Psoas muscle (tissue), 8 donors: ENCODE data around the gene THADA. TPM values are rescaled to one million over a fixed set of nuclear protein-coding genes. Genes with fewer than 3 reads are reported as not detected.
A peak's percentile ranks its signal among the peaks of the same experiment; 100 is the strongest.

ENCODE experiments used
- ATAC-seq, 4 donors: fragments of 200-7000 bp; cut with Tn5 transposase; one replicate each; pipeline ENCODE4 v1.9.1; 2020; ENCODE audit warnings: moderate library complexity in 3 of 4, mild to moderate bottlenecking in 2 of 4
- DNase-seq, 2 donors: peaks; one replicate each; pipeline ENCODE4 v3.0.0-alpha.2; 2020
- H3K27ac ChIP-seq: fragments of 200-600 bp; one replicate; pipeline ENCODE4 v1.8.0; 2022
- H3K27me3 ChIP-seq, 3 donors: fragments of 200-600 bp in 1 of 3; one replicate each; pipeline versions ENCODE4 v1.6.1 to v1.8.0; 2013 to 2022; ENCODE audit warnings: low read length in 2 of 3, mild to moderate bottlenecking in 2 of 3, moderate library complexity in 1 of 3; ENCODE audit not compliant: insufficient read depth in 3 of 3
- H3K36me3 ChIP-seq, 2 donors: fragments of 200-600 bp in 1 of 2; one replicate each; pipeline versions ENCODE4 v1.6.1 to v1.8.0; 2013 to 2022; ENCODE audit warnings: low read depth in 1 of 2, mild to moderate bottlenecking in 1 of 2, moderate library complexity in 1 of 2; ENCODE audit not compliant: insufficient read depth in 1 of 2
- H3K4me1 ChIP-seq: fragments of 200-600 bp; one replicate; pipeline ENCODE4 v1.8.0; 2022
- H3K4me3 ChIP-seq: fragments of 200-600 bp; one replicate; pipeline ENCODE4 v1.8.0; 2022; ENCODE audit warnings: mild to moderate bottlenecking
- H3K9me3 ChIP-seq: fragments of 200-600 bp; one replicate; pipeline ENCODE4 v1.8.0; 2022
- CTCF ChIP-seq: fragments of 200-600 bp; IDR thresholded peaks from one replicate; pipeline ENCODE4 v1.8.0; 2022; ENCODE audit warnings: antibody characterized with exemption
- WGBS, 3 donors: extraction: QIAGEN DNeasy Blood & Tissue Kit; methylation state at CpG; one replicate each; pipeline versions ENCODE4 v1.1.6 to v1.1.7; 2013; 5-methylcytosine and 5-hydroxymethylcytosine counted together
- intact Hi-C, 2 donors: fragments of 100-400 bp; cut with DNase I; formaldehyde crosslinking; loops; one replicate each; pipeline versions ENCODE4 v1.11.0 to v1.14.2; 2022
- polyA plus RNA-seq, 3 donors: library from polyadenylated mRNA; stranded (reverse); fragments of 200-250 nt; gene quantifications; one replicate each; pipeline ENCODE4 v1.2.3, GENCODE V29; 2013
- total RNA-seq, 4 donors: library from RNA; stranded (reverse); fragmentation: NEBNext Ultra II Directional in 2 of 4; extraction: Animal tissue kit (Norgen Biotek cat#: 25700) in 2 of 4; gene quantifications; one replicate each; pipeline versions ENCODE4 v1.2.1 to v1.2.4, GENCODE V29; 2021 to 2023
- donor health status: healthy with polysubstance abuse.
- donor health status: DM: no; HTN: no; CAD: no; lungs with moderate emphysema.
- donor health status: Bipolar disorder and iron deficiency.
- donor health status: healthy.
- donor health status: DM: yes; HTN: yes; CAD: no.
- donor health status: DM: no; HTN: no; CAD: no.
- donor health status: DM: no; HTN: no; CAD: no.
- donor health status: DM: yes; HTN: yes; CAD: no.

THADA gene
- total and polyA plus RNA-seq, 7 donors, result 8.1 to 17.4 (median 11.6) TPM

- no peak for ATAC-seq
- intact Hi-C loops, result loop anchor here in 1 of 2 donors (2.0 to 5.0 kb wide), 2 partner anchors 26 to 43 kb away; no protein-coding TSS in a partner anchor
- Histone ChIP-seq H3K9me3 (no peaks in the 10 kb centered on the region), H3K27ac (peak overlapping the region; percentile 46), H3K36me3 (no peaks in the 10 kb centered on the region), H3K4me1 (peaks cover 37% of the 10 kb centered on the region), H3K27me3 (no peaks in the 10 kb centered on the region), H3K4me3 (no peak overlapping the region)
- DNase-seq, result no peak
- 32 to 55% (median 48%) methylated on average over 4 of the region's 4 CpGs for WGBS, 3 donors
- no peak for TF ChIP-seq CTCF
Observed at GRCh38 chr2:43414586-43415135, 181.2 kb downstream of the THADA start.

GRCh38 chr2:43414033-43414432 lies 181.8 kb downstream of the THADA start:
- WGBS, 3 donors, result 73 to 87% (median 81%) methylated on average over 2 of the region's 2 CpGs

GRCh38 chr2:43412114-43412753 lies 183.6 kb downstream of the THADA start:
- no peaks in the 10 kb centered on the region for H3K36me3 ChIP-seq
- H3K4me3 ChIP-seq, result no peak overlapping the region
- H3K4me1 ChIP-seq, result peaks cover 42% of the 10 kb centered on the region
- peak overlapping the region; percentile 42 for H3K27ac ChIP-seq
- no peaks in the 10 kb centered on the region for H3K9me3 ChIP-seq
- ATAC-seq (peak in 3 of 4 donors; percentile 64 to 82 (median 78)), DNase-seq (no peak)
- WGBS, 3 donors, result 7 to 15% (median 11%) methylated on average over 3 of the region's 3 CpGs
- intact Hi-C loops, result no loop called here
- no peak for TF ChIP-seq CTCF
- no peaks in the 10 kb centered on the region for H3K27me3 ChIP-seq

More at GRCh38 chr2:43414033-43414432, 181.8 kb downstream of the THADA start:
- Histone ChIP-seq H3K4me3 (no peak overlapping the region), H3K4me1 (peaks cover 37% of the 10 kb centered on the region), H3K36me3 (no peaks in the 10 kb centered on the region), H3K27ac (no peak overlapping the region), H3K9me3 (no peaks in the 10 kb centered on the region), H3K27me3 (no peaks in the 10 kb centered on the region)
- ATAC-seq (no peak), DNase-seq (no peak)
- TF ChIP-seq CTCF, result no peak
- intact Hi-C loops, result loop anchor here in 1 of 2 donors (2.0 kb wide), 1 partner anchor 27 kb away; no protein-coding TSS in a partner anchor

GRCh38 chr2:43410055-43410604 lies 185.7 kb downstream of the THADA start:
- Histone ChIP-seq H3K36me3 (no peaks in the 10 kb centered on the region), H3K4me1 (peaks cover 54% of the 10 kb centered on the region), H3K27me3 (no peaks in the 10 kb centered on the region), H3K4me3 (no peak overlapping the region), H3K27ac (no peak overlapping the region), H3K9me3 (no peaks in the 10 kb centered on the region)
- no peak for ATAC-seq
- DNase-seq, result no peak
- intact Hi-C loops, result no loop called here
- no peak for TF ChIP-seq CTCF
- 91 to 92% (median 92%) methylated on average over 6 of the region's 6 CpGs for WGBS, 3 donors
